SK-N-SH treated with all-trans-retinoic acid at 6 μM for 48 hours (cell line): ENCODE measurements around the gene WDR44.

Experiments used
- ARNTL ChIP-seq: fragments of 450-650 bp; formaldehyde crosslinking; IDR thresholded peaks from 2 replicates; pipeline ENCODE4 v1.5.0; 2020; ENCODE audit warnings: low read depth, mild to moderate bottlenecking, moderate library complexity, borderline replicate concordance
- OSR1 ChIP-seq: fragments of 250-450 bp; sonication (Bioruptor Pico); IDR thresholded peaks from 2 replicates; pipeline ENCODE4 v1.8.0; 2022; ENCODE audit warnings: moderate library complexity, mild to moderate bottlenecking, inconsistent platforms
- PPARA ChIP-seq: fragments of 250-450 bp; sonication (Bioruptor Pico); IDR thresholded peaks from 2 replicates; pipeline ENCODE4 v1.5.0; 2020; ENCODE audit warnings: mild to moderate bottlenecking, borderline replicate concordance
- RARB ChIP-seq: fragments of 250-450 bp; sonication (Bioruptor Pico); IDR thresholded peaks from 2 replicates; pipeline ENCODE4 v1.8.0; 2021; ENCODE audit warnings: mild to moderate bottlenecking, moderate library complexity
- ZC3H10 ChIP-seq: fragments of 250-450 bp; sonication (Bioruptor Pico); IDR thresholded peaks from 2 replicates; pipeline ENCODE4 v1.5.1; 2021; ENCODE audit warnings: mild to moderate bottlenecking, moderate library complexity
- ZNF8 ChIP-seq: fragments of 450-650 bp; formaldehyde crosslinking; IDR thresholded peaks from 2 replicates; pipeline ENCODE4 v1.5.0; 2020; ENCODE audit warnings: mild to moderate bottlenecking, moderate library complexity

DNA sequence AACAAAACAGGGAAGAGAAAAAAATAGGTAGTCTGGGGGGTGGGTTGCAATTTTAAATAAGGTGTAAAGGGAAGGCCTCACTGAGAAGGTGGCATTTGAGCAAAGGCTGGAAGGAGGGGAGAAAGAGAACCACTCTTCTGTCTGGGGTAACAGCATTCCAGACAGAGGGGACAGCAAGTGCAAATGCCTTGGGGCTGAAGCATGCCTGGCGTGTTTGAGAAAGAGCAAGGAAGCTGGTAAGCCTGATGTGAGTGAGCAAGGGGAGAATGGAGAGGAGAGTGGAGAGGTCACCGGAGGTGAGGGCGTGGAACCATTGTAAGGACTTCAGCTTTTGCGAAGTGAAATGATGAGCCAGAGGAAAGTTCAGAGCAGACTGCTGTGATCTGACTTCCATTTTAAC lies 130.0 kb downstream of the WDR44 start:
- TF ChIP-seq RARB (CRISPR knock-in tag) (no peak), OSR1 (CRISPR knock-in tag) (no peak), ZC3H10 (CRISPR knock-in tag) (no peak), ARNTL (CRISPR knock-in tag) (no peak), PPARA (no peak), ZNF8 (CRISPR knock-in tag) (no peak)
